Bronchial epithelial cell (primary cell): ENCODE results near the gene LONP1. TPM values are rescaled to one million over a fixed set of nuclear protein-coding genes. Genes with fewer than 3 reads are reported as not detected.
"Not testable (repeated sequence)": the region's sequence is repeated elsewhere in the genome, so short reads cannot be mapped to it uniquely, and the experiment has no call there.

ENCODE experiments used
- DNase-seq: peaks from one replicate; pipeline ENCODE4 v3.0.0-alpha.2; 2010; ENCODE audit warnings: low read depth
- FAIRE-seq: peaks from 2 replicates; lab custom pipeline; 2011; peaks lifted over from hg19 to GRCh38; lab: Jason Lieb, UNC
- H3K27me3 ChIP-seq: 2 replicates; pipeline ENCODE4 v1.5.1; 2011; ENCODE audit warnings: low read length; ENCODE audit not compliant: control insufficient read depth, insufficient read depth
- H3K36me3 ChIP-seq: 2 replicates; pipeline ENCODE4 v1.5.1; 2011; ENCODE audit warnings: low read length; ENCODE audit not compliant: control insufficient read depth, insufficient read depth
- H3K4me3 ChIP-seq: 2 replicates; pipeline ENCODE4 v1.5.1; 2011; ENCODE audit warnings: mild to moderate bottlenecking, low read depth, low read length, control low read depth
- total RNA-seq: library from RNA; depleted of rRNA; stranded (reverse); fragments of >200 nt; gene quantifications from 2 replicates; pipeline ENCODE4 v1.2.1, GENCODE V29; 2014
- TF ChIP-seq, protein P1 (sequence below): IDR thresholded peaks from 2 replicates; pipeline ENCODE4 v1.5.1; 2011; ENCODE audit warnings: mild to moderate bottlenecking, moderate library complexity, low read length, control low read depth, inconsistent platforms; ENCODE audit not compliant: insufficient read depth, severe bottlenecking

Gene LONP1
- total RNA-seq, 1 donor from 2014 or later = 220 TPM

GRCh38 chr19:5751709-5752108, 31.8 kb upstream of the LONP1 start:
- no peaks in the 10 kb centered on the region for H3K27me3 ChIP-seq
- TF ChIP-seq, protein P1, sequence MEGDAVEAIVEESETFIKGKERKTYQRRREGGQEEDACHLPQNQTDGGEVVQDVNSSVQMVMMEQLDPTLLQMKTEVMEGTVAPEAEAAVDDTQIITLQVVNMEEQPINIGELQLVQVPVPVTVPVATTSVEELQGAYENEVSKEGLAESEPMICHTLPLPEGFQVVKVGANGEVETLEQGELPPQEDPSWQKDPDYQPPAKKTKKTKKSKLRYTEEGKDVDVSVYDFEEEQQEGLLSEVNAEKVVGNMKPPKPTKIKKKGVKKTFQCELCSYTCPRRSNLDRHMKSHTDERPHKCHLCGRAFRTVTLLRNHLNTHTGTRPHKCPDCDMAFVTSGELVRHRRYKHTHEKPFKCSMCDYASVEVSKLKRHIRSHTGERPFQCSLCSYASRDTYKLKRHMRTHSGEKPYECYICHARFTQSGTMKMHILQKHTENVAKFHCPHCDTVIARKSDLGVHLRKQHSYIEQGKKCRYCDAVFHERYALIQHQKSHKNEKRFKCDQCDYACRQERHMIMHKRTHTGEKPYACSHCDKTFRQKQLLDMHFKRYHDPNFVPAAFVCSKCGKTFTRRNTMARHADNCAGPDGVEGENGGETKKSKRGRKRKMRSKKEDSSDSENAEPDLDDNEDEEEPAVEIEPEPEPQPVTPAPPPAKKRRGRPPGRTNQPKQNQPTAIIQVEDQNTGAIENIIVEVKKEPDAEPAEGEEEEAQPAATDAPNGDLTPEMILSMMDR = no peak
- no peaks in the 10 kb centered on the region for H3K36me3 ChIP-seq
- no peak overlapping the region for H3K4me3 ChIP-seq
- DNase-seq = no peak
- FAIRE-seq = no peak

DNA sequence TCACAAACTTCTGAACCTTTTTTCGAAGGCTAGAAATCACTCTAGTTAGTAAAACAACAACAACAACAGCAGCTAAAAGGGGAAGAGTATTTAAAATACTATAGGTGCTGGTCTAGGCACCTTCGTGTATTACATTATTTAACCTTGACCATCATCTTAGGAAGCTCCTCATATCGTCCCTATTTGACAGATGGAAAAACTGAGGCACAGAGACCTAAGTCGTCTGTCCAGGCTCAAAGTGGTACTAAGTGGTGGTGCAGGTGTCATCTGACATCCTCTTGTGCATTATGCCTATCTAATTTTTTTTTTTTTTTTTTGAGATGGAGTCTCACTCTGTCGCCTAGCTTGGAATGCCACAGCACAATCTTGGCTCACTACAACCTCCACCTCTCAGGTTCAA, 29.6 kb upstream of the LONP1 start:
- DNase-seq (no peak), FAIRE-seq (no peak)
- TF ChIP-seq, protein P1 = no peak
- H3K4me3 ChIP-seq = no peak overlapping the region
- H3K27me3 ChIP-seq = no peaks in the 10 kb centered on the region
- H3K36me3 ChIP-seq = no peaks in the 10 kb centered on the region

GRCh38 chr19:5748920-5749319, 29.0 kb upstream of the LONP1 start:
- not testable (repeated sequence) for H3K36me3 ChIP-seq, H3K27me3 ChIP-seq, H3K4me3 ChIP-seq, DNase-seq, FAIRE-seq

- H3K4me3 ChIP-seq, H3K36me3 ChIP-seq, H3K27me3 ChIP-seq, FAIRE-seq, DNase-seq: not testable (repeated sequence)
These were observed 25.1 kb upstream of the LONP1 start for GRCh38 chr19:5744999-5745398.

- FAIRE-seq = no peak
- no peaks in the 10 kb centered on the region for H3K36me3 ChIP-seq
- no peak overlapping the region for H3K4me3 ChIP-seq
- TF ChIP-seq, protein P1 = no peak
- no peak for DNase-seq
- no peaks in the 10 kb centered on the region for H3K27me3 ChIP-seq
These were observed 23.7 kb upstream of the LONP1 start for GRCh38 chr19:5743630-5744029.

DNA sequence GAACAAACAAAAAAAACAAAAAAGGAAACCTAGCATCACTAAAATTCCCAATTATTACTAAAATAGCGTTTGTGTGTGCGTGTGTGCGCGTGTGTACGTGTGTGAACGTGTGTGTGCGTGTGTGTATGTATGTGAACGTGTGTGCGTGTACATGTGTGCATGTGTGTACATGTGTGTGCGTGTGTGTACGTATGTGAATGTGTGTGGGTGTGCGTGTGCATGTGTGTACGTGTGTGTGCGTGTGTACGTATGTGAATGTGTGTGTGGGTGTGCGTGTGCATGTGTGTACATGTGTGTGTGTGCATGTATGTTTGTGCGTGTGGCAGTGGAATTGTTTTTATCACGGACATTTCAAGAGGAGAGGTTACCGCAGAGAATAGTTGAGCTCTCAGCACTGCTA, 22.1 kb upstream of the LONP1 start:
- H3K36me3 ChIP-seq = no peaks in the 10 kb centered on the region
- peak; percentile 96 for FAIRE-seq
- H3K27me3 ChIP-seq = no peaks in the 10 kb centered on the region
- TF ChIP-seq, protein P1 = no peak
- H3K4me3 ChIP-seq = no peak overlapping the region
- DNase-seq = no peak

GRCh38 chr19:5738423-5738822, 18.5 kb upstream of the LONP1 start:
- TF ChIP-seq, protein P1 = no peak
- peak; percentile 52 for DNase-seq
- FAIRE-seq = no peak
- Histone ChIP-seq H3K36me3 (no peaks in the 10 kb centered on the region), H3K27me3 (no peaks in the 10 kb centered on the region), H3K4me3 (no peak overlapping the region)

DNA sequence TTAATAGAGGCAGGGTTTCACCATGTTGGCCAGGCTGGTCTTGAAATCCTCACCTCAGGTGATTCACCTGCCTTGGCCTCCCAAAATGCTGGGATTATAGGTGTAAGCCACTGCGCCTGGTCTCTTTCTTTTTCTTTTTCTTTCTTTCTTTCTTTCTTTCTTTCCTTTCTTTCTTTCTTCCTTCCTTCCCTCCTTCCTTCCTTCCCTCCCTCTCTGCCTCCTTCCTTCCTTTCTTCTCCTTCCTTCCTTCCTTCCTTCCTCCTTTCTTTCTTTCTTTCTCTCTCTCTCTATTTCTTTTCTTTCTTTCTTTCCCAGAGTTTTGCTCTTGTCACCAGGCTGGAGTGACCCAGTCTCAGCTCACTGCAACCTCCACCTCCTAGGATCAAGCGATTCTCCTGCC, 13.2 kb upstream of the LONP1 start:
- DNase-seq, FAIRE-seq, H3K27me3 ChIP-seq: not testable (repeated sequence)

More for the DNA sequence above, 13.2 kb upstream of the LONP1 start:
- H3K36me3 ChIP-seq, H3K4me3 ChIP-seq: not testable (repeated sequence)
